GM19035 (cell line): ENCODE results near the gene NEK5.

ENCODE experiments used
- ATAC-seq: cut with Tn5 transposase; IDR thresholded peaks from one replicate; pipeline ENCODE4 v1.9.1; 2021; ENCODE audit not compliant: unreplicated experiment

Gene NEK5

GRCh38 chr13:52012512-52012836 lies 116.4 kb downstream of the NEK5 start:
- peak; percentile 1 for ATAC-seq

DNA sequence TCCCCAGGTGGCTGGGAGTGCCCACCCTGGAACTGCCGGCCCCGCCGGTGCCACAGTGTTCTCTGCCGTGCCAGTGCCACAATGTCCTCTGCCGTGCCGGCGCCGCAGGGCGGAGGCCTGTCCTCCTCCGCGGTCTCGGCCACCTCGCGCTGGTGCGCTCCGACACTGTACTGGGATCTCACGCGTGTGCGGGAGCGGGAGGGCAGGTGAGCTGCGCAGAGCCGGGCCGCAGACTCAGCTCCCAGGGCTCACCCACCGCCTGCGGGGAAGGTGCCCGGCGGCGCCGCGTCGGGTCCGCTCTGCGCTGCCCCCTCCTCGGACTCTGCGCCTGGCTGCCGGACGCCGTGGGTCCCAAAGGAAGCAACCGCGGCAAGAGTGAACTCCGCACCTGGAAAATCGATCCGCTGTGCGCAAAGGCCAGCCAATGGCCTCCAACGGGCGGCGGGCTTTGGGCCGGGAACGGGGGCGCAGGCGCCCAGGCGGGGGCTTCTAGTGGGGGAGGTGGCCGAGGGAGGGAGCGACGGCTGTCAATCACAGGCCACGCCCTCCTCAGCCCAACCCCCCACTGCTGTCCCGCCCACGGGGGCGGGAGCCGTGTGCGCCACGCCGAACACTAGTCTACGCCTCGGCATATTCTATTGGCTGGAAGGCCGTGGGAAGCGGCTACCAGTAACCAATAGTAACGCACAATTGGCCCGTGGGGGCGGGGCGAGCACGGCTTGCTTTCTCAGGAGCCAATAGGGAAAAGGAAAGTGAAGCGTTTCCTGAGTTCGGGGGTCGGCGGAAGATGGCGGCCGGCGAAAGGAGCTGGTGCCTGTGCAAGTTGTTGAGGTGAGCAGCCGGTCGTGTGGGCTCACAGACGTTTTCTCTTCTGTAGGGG lies 117.0 kb downstream of the NEK5 start, which contains the start of gene ALG11:
Gene ALG11, plus strand, starts transcription at position 767 of the 880 bp plus-strand sequence. Its CDS starts 21 bp downstream, at position 788.
- ATAC-seq, result peak; percentile 99

GRCh38 chr13:52010890-52011631 lies 117.8 kb downstream of the NEK5 start, which contains the start of gene ATP7B:
Gene ATP7B (minus strand): TSS chr13:52011450. CDS start chr13:52011337, 113 bp downstream.
- ATAC-seq, result peak; percentile 7

DNA sequence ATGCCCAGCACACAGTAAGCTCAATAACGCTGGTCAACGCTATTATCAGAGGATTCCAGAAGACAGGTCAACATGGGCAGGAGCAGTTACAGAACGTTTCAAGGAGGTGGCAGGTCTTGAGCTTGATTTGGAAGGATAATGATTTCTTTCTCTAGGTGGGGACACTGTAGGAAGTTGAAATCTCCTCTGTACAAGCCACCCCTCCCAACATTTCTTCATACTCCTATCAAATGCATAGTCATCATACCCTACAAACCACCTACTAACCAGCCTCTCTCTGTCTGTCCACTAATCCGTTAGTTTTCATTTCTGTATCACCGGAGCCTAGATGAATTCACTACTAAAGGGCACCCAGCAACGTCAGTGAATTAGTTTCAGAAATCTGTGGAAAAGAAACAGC lies 118.9 kb downstream of the NEK5 start:
- no peak for ATAC-seq

GRCh38 chr13:52006523-52007245 lies 122.2 kb downstream of the NEK5 start:
- no peak for ATAC-seq

DNA sequence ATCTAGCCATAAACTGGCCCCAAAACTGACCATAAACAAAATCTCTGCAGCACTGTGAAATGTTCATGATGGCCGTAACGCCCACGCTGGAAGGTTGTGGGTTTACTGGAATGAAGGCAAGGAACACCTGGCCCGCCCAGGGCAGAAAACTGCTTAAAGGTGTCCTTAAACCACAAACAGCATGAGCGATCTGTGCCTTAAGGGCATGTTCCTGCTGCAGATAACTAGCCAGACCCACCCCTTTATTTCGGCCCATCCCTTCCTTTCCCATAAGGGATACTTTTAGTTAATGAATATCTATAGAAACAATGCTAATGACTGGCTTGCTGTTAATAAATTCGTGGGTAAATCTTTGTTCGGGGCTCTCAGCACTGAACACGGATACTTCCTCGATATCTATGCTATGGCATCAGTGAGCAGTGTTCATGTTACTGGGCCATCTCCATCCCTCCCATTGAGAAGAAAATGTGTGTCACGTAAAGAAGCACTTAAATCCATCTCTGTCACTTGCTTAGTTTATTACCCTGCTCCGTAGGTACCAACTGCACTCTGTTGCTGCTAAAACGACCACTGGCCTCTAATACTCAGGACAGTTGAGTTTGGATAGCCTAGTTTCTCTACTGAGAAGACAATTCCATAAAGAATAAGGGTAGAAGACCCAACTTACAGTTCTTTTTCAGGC lies 122.9 kb downstream of the NEK5 start:
- no peak for ATAC-seq

GRCh38 chr13:52004511-52005170 lies 124.2 kb downstream of the NEK5 start:
- ATAC-seq, result no peak

- ATAC-seq, result no peak
Measured at GRCh38 chr13:52003541-52003940, 125.3 kb downstream of the NEK5 start.

GRCh38 chr13:52002361-52002760 lies 126.5 kb downstream of the NEK5 start:
- no peak for ATAC-seq

- peak; percentile 84 for ATAC-seq
Measured at GRCh38 chr13:52001120-52001731, 127.6 kb downstream of the NEK5 start.

DNA sequence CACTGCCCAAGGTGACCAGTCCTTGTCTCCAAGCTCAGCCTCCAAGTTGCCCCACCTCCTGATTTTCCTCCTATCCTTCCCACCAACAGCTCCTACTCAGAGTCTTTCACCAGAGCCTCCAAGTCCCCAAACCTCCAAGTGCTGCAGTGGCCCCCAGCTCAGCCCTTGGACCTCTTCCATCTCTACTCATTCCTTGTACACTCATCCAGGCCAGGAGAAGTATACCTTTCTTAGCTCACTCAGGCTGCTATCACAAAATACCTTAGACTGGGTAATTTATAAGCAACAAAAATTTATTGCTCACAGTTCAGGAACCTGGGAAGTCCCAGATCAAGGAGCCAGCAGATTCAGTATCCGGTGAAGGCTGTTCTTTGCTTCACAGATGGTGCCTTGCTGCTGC lies 129.0 kb downstream of the NEK5 start:
- ATAC-seq, result no peak

- ATAC-seq, result no peak
Measured at GRCh38 chr13:51999510-51999911, 129.4 kb downstream of the NEK5 start.

DNA sequence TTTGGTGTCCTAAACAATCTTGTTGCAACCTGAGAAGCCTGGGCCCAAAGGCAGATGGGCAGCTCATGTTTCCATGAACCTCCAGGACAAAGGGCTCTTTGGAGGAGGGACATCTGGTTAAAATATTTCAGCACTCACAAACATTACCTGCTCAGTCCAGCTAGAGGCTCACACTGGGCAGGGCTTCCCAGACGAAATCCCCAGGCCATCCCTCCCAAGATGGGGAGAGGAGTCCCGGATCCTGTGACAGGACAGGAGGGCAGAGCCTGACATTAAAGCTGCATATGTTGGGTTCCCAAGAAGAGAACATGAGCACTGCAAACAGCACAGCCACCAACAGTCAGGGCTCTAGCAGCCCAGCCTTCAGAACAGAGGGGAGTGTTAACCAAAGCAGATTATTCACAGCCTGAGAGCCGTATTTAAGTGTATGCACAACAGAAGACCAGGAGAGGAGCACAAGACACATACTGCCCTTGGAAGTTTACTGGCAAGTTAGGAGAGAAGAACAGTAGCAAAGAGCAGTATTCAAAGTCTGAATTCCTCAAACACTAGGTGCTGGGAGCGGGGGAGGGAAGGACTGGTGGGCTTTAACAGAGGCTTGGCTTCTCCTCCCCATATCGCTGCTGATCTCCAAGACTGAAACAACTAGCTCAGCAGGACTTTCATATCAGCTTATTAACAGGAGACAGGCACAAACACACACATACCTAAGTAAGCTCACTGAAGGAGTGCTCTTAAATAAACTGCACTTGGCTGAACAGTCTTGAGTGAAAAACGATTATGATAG lies 130.0 kb downstream of the NEK5 start:
- no peak for ATAC-seq

GRCh38 chr13:51997641-51998330 lies 131.1 kb downstream of the NEK5 start:
- ATAC-seq, result no peak

GRCh38 chr13:51997186-51997585 lies 131.7 kb downstream of the NEK5 start:
- ATAC-seq, result no peak

- ATAC-seq, result no peak
Measured at GRCh38 chr13:51996641-51997040, 132.2 kb downstream of the NEK5 start.

GRCh38 chr13:51995677-51996551 lies 133.0 kb downstream of the NEK5 start:
- no peak for ATAC-seq

DNA sequence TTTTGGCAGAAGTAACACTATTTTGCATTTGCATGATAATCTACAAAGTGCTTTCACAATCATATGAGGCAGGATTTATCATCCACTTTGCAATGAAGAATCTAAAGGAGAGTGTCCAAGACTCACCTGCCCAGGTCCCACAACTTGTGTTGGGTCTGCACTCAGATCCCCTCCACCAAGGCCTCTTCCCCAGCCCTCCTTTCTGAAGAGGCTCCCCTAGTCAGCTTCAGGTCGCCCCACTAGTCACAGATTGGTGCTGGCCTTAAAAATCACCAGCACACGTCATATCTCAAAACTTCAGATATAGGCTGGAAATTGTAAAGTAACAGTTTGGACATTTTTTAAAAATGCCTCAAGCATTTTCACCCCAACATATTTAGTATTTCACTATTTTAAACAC lies 135.2 kb downstream of the NEK5 start:
- no peak for ATAC-seq
